GM21390 (cell line): ENCODE results near the gene MACROH2A2.
"Not testable (repeated sequence)": the region's sequence is repeated elsewhere in the genome, so short reads cannot be mapped to it uniquely, and the experiment has no call there.

Source experiments
- ATAC-seq: cut with Tn5 transposase; IDR thresholded peaks from one replicate; pipeline ENCODE4 v1.9.1; 2021; ENCODE audit not compliant: unreplicated experiment

The MACROH2A2 gene

GRCh38 chr10:70066190-70066589, 13.5 kb downstream of the MACROH2A2 start:
- ATAC-seq: no peak

GRCh38 chr10:70067586-70067985, 14.9 kb downstream of the MACROH2A2 start:
- ATAC-seq: no peak

- no peak for ATAC-seq
These were observed 16.3 kb downstream of the MACROH2A2 start for GRCh38 chr10:70068925-70069324.

GRCh38 chr10:70069346-70069745, 16.7 kb downstream of the MACROH2A2 start:
- ATAC-seq: no peak

- no peak for ATAC-seq
These were observed 18.2 kb downstream of the MACROH2A2 start for GRCh38 chr10:70070834-70071233.

GRCh38 chr10:70074165-70074564, 21.5 kb downstream of the MACROH2A2 start:
- ATAC-seq: no peak

GRCh38 chr10:70074971-70075370, 22.3 kb downstream of the MACROH2A2 start:
- ATAC-seq: no peak

- ATAC-seq: no peak
These were observed 25.7 kb downstream of the MACROH2A2 start for GRCh38 chr10:70078329-70078728.

GRCh38 chr10:70078937-70079336, 26.3 kb downstream of the MACROH2A2 start:
- ATAC-seq: no peak

GRCh38 chr10:70080789-70081188, 28.1 kb downstream of the MACROH2A2 start:
- ATAC-seq: not testable (repeated sequence)

GRCh38 chr10:70084189-70084588, 31.5 kb downstream of the MACROH2A2 start:
- ATAC-seq: no peak

- ATAC-seq: no peak
These were observed 33.4 kb downstream of the MACROH2A2 start for GRCh38 chr10:70085975-70086613.

- no peak for ATAC-seq
These were observed 35.1 kb downstream of the MACROH2A2 start for GRCh38 chr10:70087616-70088307.

GRCh38 chr10:70088308-70088698, 35.7 kb downstream of the MACROH2A2 start:
- no peak for ATAC-seq

GRCh38 chr10:70090013-70090412, 37.4 kb downstream of the MACROH2A2 start:
- ATAC-seq: no peak

- ATAC-seq: no peak
These were observed 38.3 kb downstream of the MACROH2A2 start for GRCh38 chr10:70090951-70091350.

GRCh38 chr10:70092389-70092718, 39.7 kb downstream of the MACROH2A2 start:
- ATAC-seq: no peak

GRCh38 chr10:70093335-70093944, 40.8 kb downstream of the MACROH2A2 start:
- ATAC-seq: no peak

- no peak for ATAC-seq
These were observed 41.6 kb downstream of the MACROH2A2 start for GRCh38 chr10:70094250-70094649.

- ATAC-seq: no peak
These were observed 43.5 kb downstream of the MACROH2A2 start for GRCh38 chr10:70096016-70096704.

GRCh38 chr10:70096705-70097420, 44.2 kb downstream of the MACROH2A2 start:
- ATAC-seq: no peak
